ENCODE results near the gene JAKMIP1.

Gene JAKMIP1

GRCh38 chr4:6038711-6039110, 161.6 kb downstream of the JAKMIP1 start:
- TF ChIP-seq ZNF274 (IDR thresholded peaks at IDR 0.05; ENCODE audit: low read depth, low read length): no peak
- no peak overlapping the region for H3K4me3 ChIP-seq (ENCODE audit: low read length)

DNA sequence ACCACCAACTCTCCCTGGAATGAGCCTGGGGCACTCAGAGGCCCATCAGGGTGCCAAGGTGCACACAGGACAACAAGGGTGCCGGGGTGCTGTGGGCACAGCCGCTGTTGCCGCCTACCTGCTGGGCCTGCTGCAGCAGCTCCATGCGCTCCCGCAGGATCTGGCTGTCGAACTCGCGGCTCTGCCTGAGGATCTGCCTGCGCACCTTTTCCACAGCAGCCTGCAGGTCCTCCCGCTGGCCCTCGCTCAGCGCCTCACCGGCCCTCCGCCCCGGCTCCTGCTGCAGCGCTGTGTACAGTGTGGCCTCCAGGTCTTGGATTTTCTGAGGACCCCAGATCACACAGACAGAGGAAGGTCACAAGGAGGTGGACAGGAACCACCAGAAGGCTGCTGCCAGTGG, 164.6 kb downstream of the JAKMIP1 start:
- H3K4me3 ChIP-seq (ENCODE audit: low read length): no peak overlapping the region
- TF ChIP-seq ZNF274 (IDR thresholded peaks at IDR 0.05; ENCODE audit: low read depth, low read length): no peak

DNA sequence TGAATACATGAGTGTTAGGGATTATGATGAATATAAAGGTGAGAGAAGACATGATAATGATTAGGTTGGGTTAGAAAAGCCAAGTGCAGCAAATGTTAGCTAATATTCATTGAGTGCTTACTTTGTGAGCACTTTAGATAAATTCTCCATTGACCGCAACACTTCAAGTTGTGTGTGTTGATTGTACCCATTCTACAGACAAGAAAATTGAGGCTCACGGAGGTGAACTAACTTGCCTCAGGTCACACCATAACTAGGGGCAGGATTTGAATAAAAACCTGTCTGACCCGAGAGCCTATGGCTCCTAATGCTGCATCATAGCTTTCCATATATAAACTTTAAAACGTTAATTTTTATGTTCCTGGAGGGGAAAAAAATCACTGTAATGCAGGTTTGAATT, 167.0 kb downstream of the JAKMIP1 start:
- H3K4me3 ChIP-seq (ENCODE audit: low read length): no peak overlapping the region
- TF ChIP-seq ZNF274 (IDR thresholded peaks at IDR 0.05; ENCODE audit: low read depth, low read length): no peak

GRCh38 chr4:6032249-6033244, 167.8 kb downstream of the JAKMIP1 start:
- TF ChIP-seq ZNF274 (IDR thresholded peaks at IDR 0.05; ENCODE audit: low read depth, low read length): no peak
- H3K4me3 ChIP-seq (ENCODE audit: low read length): no peak overlapping the region

GRCh38 chr4:6031846-6032245, 168.5 kb downstream of the JAKMIP1 start:
- TF ChIP-seq ZNF274 (IDR thresholded peaks at IDR 0.05; ENCODE audit: low read depth, low read length): no peak

GRCh38 chr4:6030679-6031078, 169.7 kb downstream of the JAKMIP1 start:
- TF ChIP-seq ZNF274 (IDR thresholded peaks at IDR 0.05; ENCODE audit: low read depth, low read length): no peak

More at GRCh38 chr4:6031846-6032245, 168.5 kb downstream of the JAKMIP1 start:
- H3K4me3 ChIP-seq (ENCODE audit: low read length): no peak overlapping the region

GRCh38 chr4:6029254-6029653, 171.1 kb downstream of the JAKMIP1 start:
- no peak overlapping the region for H3K4me3 ChIP-seq (ENCODE audit: low read length)
- TF ChIP-seq ZNF274 (IDR thresholded peaks at IDR 0.05; ENCODE audit: low read depth, low read length): no peak

More at GRCh38 chr4:6030679-6031078, 169.7 kb downstream of the JAKMIP1 start:
- no peak overlapping the region for H3K4me3 ChIP-seq (ENCODE audit: low read length)

DNA sequence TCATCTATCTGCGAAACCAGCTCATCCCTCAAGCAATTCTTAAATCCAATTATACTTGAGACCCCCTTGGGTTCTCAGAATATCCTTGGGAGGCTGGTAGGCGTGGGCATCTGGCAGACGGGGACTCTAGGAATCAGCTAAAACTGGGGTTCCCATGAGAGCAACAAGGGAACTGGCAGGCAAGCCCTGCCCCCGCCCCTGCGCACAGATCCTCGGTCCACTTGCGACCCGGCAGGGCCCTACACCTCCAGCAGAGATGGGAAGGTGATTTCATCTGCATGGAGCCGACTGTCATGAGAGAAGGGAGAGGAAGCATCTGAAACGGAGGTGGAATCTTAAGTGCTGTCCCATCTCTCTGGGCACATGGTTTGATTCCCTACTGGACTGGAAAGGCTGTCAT, 172.2 kb downstream of the JAKMIP1 start:
- H3K4me3 ChIP-seq (ENCODE audit: low read length): no peak overlapping the region
- no peak for TF ChIP-seq ZNF274 (IDR thresholded peaks at IDR 0.05; ENCODE audit: low read depth, low read length)

DNA sequence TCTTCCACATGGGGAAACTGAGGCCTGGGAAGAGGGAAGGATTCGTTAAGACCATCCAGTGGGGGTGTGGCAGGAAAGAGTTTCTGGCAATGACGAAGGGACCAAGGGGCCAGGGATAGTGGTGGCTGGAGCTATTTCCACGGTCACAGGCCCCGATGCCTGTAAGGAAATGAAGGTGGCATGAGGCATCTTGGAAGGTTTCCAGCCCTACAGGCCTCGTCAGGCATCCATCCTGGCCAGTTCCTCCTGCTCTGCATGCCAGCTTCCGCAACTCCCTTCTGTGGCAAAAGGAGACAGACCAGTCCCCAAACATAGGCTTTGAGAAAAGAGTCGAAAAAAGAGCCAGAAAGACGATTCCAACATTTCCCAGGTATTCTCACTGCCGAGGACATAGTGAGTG, 173.0 kb downstream of the JAKMIP1 start:
- TF ChIP-seq ZNF274 (IDR thresholded peaks at IDR 0.05; ENCODE audit: low read depth, low read length): no peak
- no peak overlapping the region for H3K4me3 ChIP-seq (ENCODE audit: low read length)

- no peak overlapping the region for H3K4me3 ChIP-seq (ENCODE audit: low read length)
- no peak for TF ChIP-seq ZNF274 (IDR thresholded peaks at IDR 0.05; ENCODE audit: low read depth, low read length)
Measured at GRCh38 chr4:6024313-6024960, 175.9 kb downstream of the JAKMIP1 start.

DNA sequence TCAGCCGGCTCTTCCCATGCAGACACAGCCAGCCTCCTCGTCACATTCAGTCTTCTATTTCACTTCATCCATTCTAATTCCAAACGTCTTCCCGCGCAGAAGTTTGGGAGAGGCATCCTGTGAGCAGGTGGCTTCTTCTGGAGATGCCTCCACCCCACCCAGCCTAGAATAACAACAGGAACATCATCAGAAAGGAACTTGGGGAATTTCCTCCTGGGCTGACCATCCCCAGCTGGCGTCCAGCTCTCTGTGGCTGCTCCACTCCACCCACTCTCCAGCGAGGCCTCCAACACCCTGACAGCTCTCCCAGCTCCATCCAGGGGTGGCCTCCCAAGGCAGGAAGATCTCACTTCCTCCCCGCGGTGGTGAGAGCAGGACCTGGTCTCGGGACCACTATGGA, 176.6 kb downstream of the JAKMIP1 start:
- no peak overlapping the region for H3K4me3 ChIP-seq (ENCODE audit: low read length)
- no peak for TF ChIP-seq ZNF274 (IDR thresholded peaks at IDR 0.05; ENCODE audit: low read depth, low read length)

DNA sequence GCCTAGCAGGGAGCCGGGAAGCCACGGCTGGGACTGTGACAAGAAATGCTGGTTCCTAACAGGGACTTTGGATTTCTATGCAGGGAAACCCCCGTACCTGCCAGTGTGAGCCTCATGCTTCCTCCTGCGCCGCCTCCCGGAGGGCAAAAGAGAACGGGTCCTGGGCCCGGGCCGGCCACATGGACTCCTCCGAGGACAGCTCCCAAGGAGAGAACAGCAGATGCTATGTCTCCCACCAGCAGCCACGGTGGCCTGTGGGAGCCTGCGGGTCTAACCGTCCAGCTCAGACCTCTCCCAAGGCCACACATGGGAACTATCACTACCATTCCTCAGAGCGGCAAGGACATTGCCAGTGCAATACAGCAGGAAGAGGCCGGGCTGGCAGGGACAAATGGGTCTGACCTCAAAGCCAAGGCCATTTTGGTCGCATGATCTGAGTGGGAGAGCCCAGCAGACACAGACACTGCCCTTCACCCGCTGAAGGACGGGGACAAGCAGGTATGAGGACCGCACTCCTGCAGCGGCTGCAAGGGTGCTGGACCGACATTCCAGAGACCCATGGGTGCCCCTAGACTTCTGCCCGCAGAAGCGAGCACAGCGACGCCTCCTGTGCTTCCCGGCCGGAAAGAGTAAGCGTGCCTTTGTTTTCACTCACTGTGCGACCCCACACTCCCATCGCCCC, 177.6 kb downstream of the JAKMIP1 start:
- no peak overlapping the region for H3K4me3 ChIP-seq (ENCODE audit: low read length)
- TF ChIP-seq ZNF274 (IDR thresholded peaks at IDR 0.05; ENCODE audit: low read depth, low read length): no peak

GRCh38 chr4:6021831-6022606, 178.3 kb downstream of the JAKMIP1 start:
- no peak overlapping the region for H3K4me3 ChIP-seq (ENCODE audit: low read length)
- no peak for TF ChIP-seq ZNF274 (IDR thresholded peaks at IDR 0.05; ENCODE audit: low read depth, low read length)

- no peak overlapping the region for H3K4me3 ChIP-seq (ENCODE audit: low read length)
- no peak for TF ChIP-seq ZNF274 (IDR thresholded peaks at IDR 0.05; ENCODE audit: low read depth, low read length)
Measured at GRCh38 chr4:6020613-6021012, 179.7 kb downstream of the JAKMIP1 start.
